Esophagus muscularis mucosa (tissue), 4 donors: ENCODE measurements around the gene GRIK4. TPM values are rescaled to one million over a fixed set of nuclear protein-coding genes. Genes with fewer than 3 reads are reported as not detected.

ENCODE experiments used
- DNase-seq: peaks from one replicate; pipeline ENCODE4 v3.0.0-alpha.2; 2017; ENCODE audit errors: extremely low spot score
- H3K27ac ChIP-seq, 4 donors: fragments of 200-600 bp; sonication (generic); replicated peaks in 1 of 4; 1 replicate in 3 of 4; 2 replicates in 1 of 4; pipeline ENCODE4 v1.5.1; 2016 to 2019; ENCODE audit warnings: mild to moderate bottlenecking in 1 of 4
- H3K27me3 ChIP-seq, 4 donors: fragments of 200-600 bp; sonication (generic); one replicate each; pipeline versions ENCODE4 v1.5.1 to v1.6.0; 2016 to 2019
- H3K36me3 ChIP-seq, 4 donors: fragments of 200-600 bp; sonication (generic); one replicate each; pipeline ENCODE4 v1.5.1; 2016 to 2019
- H3K4me1 ChIP-seq, 4 donors: fragments of 200-600 bp; sonication (generic); one replicate each; pipeline ENCODE4 v1.5.1; 2016 to 2019
- H3K4me3 ChIP-seq, 4 donors: fragments of 200-600 bp; sonication (generic); 1 replicate in 2 of 4; 2 replicates in 2 of 4; pipeline ENCODE4 v1.5.1; 2016 to 2019; ENCODE audit warnings: mild to moderate bottlenecking in 4 of 4, moderate library complexity in 1 of 4
- H3K9me3 ChIP-seq, 4 donors: fragments of 200-600 bp; sonication (generic); 1 replicate in 3 of 4; 2 replicates in 1 of 4; pipeline ENCODE4 v1.5.1; 2016 to 2019
- CTCF ChIP-seq, 3 experiments: fragments of 200-600 bp in 2 of 3; fragments of 450-650 bp in 1 of 3; sonication (generic) in 2 of 3; IDR thresholded peaks; one replicate each; pipeline ENCODE4 v1.5.1; 2017 to 2019; ENCODE audit warnings: antibody characterized with exemption in 3 of 3, mild to moderate bottlenecking in 2 of 3, moderate library complexity in 1 of 3
- EP300 ChIP-seq: sonication (generic); formaldehyde crosslinking; IDR thresholded peaks from one replicate; pipeline ENCODE4 v1.6.1; 2017; ENCODE audit warnings: antibody characterized with exemption
- POLR2A ChIP-seq: fragments of 450-650 bp; IDR thresholded peaks from one replicate; pipeline ENCODE4 v1.6.1; 2017; ENCODE audit warnings: antibody characterized with exemption, moderate library complexity, mild to moderate bottlenecking, low read depth
- POLR2AphosphoS5 ChIP-seq, 2 donors: sonication (generic); formaldehyde crosslinking; IDR thresholded peaks; one replicate each; pipeline ENCODE4 v1.6.1; 2017; ENCODE audit warnings: antibody characterized with exemption in 2 of 2
- WGBS: methylation state at CpG from one replicate; pipeline ENCODE4 v1.1.5; 2018; 5-methylcytosine and 5-hydroxymethylcytosine counted together
- intact Hi-C: fragments of 100-400 bp; cut with DNase I; formaldehyde crosslinking; loops from one replicate; pipeline ENCODE4 v1.15.1; 2023
- total RNA-seq, 4 donors: library from RNA; depleted of rRNA; stranded (reverse); fragments of >200 nt; gene quantifications; one replicate each; pipeline versions ENCODE4 v1.1.0 to v1.2.1, GENCODE V29; 2016

Gene GRIK4
- total RNA-seq, 4 donors from 2014 or later = 0.13 to 0.83 (median 0.43) TPM

- intact Hi-C loops = no loop called here
- WGBS = 97% methylated on average over 1 of the region's 1 CpG
- Histone ChIP-seq H3K27me3 (no peaks in the 10 kb centered on the region), H3K4me3 (no peak overlapping the region), H3K9me3 (no peaks in the 10 kb centered on the region), H3K27ac (no peak overlapping the region), H3K4me1 (no peaks in the 10 kb centered on the region), H3K36me3 (peaks cover 23 to 99% (median 79%) of the 10 kb centered on the region in 4 donors)
- TF ChIP-seq CTCF (IDR thresholded peaks at IDR 0.05) = no peak
- TF ChIP-seq POLR2A = no peak
- no peak for TF ChIP-seq POLR2AphosphoS5 (IDR thresholded peaks at IDR 0.05)
- TF ChIP-seq EP300 = no peak
- DNase-seq = no peak
Observed at GRCh38 chr11:120471131-120471530, 40.4 kb upstream of the GRIK4 start.

- no peak overlapping the region for H3K4me3 ChIP-seq
- intact Hi-C loops = no loop called here
- TF ChIP-seq CTCF (IDR thresholded peaks at IDR 0.05) = no peak
- TF ChIP-seq POLR2AphosphoS5 (IDR thresholded peaks at IDR 0.05) = no peak
- TF ChIP-seq EP300 = no peak
- no peak for TF ChIP-seq POLR2A
- DNase-seq = no peak
- no peaks in the 10 kb centered on the region for H3K27me3 ChIP-seq
- H3K27ac ChIP-seq = no peak overlapping the region
- 93% methylated on average over 3 of the region's 3 CpGs for WGBS
- H3K36me3 ChIP-seq = peaks cover 20 to 99% (median 78%) of the 10 kb centered on the region in 4 donors
- no peaks in the 10 kb centered on the region for H3K4me1 ChIP-seq
- no peaks in the 10 kb centered on the region for H3K9me3 ChIP-seq
Observed at GRCh38 chr11:120471994-120472393, 39.6 kb upstream of the GRIK4 start.

- peaks cover 33 to 99% (median 73%) of the 10 kb centered on the region in 4 donors for H3K36me3 ChIP-seq
- no peak for TF ChIP-seq EP300
- TF ChIP-seq POLR2A = no peak
- TF ChIP-seq POLR2AphosphoS5 (IDR thresholded peaks at IDR 0.05) = no peak
- no peak for TF ChIP-seq CTCF (IDR thresholded peaks at IDR 0.05)
- no peaks in the 10 kb centered on the region for H3K4me1 ChIP-seq
- H3K4me3 ChIP-seq = no peak overlapping the region
- no peak for DNase-seq
- H3K27me3 ChIP-seq = no peaks in the 10 kb centered on the region
- H3K27ac ChIP-seq = no peak overlapping the region
- H3K9me3 ChIP-seq = no peaks in the 10 kb centered on the region
- WGBS = 88% methylated on average over 3 of the region's 3 CpGs
- intact Hi-C loops = no loop called here
Observed at GRCh38 chr11:120473503-120473902, 38.0 kb upstream of the GRIK4 start.

GRCh38 chr11:120482149-120482548 is 29.4 kb upstream of the GRIK4 start:
- WGBS = 92% methylated on average over 6 of the region's 6 CpGs
- H3K27me3 ChIP-seq = no peaks in the 10 kb centered on the region
- H3K36me3 ChIP-seq = peaks cover 55 to 100% (median 82%) of the 10 kb centered on the region in 4 donors
- H3K4me1 ChIP-seq = no peaks in the 10 kb centered on the region
- TF ChIP-seq POLR2AphosphoS5 (IDR thresholded peaks at IDR 0.05) (no peak), CTCF (IDR thresholded peaks at IDR 0.05) (no peak), EP300 (no peak), POLR2A (no peak)
- intact Hi-C loops = no loop called here
- no peak for DNase-seq
- H3K9me3 ChIP-seq = no peaks in the 10 kb centered on the region
- no peak overlapping the region for H3K4me3 ChIP-seq
- H3K27ac ChIP-seq = no peak overlapping the region

GRCh38 chr11:120484722-120485121 is 26.8 kb upstream of the GRIK4 start:
- 82% methylated on average over 3 of the region's 3 CpGs for WGBS
- H3K4me1 ChIP-seq = no peaks in the 10 kb centered on the region
- no peaks in the 10 kb centered on the region for H3K9me3 ChIP-seq
- H3K4me3 ChIP-seq = no peak overlapping the region
- no peak overlapping the region for H3K27ac ChIP-seq
- DNase-seq = no peak
- no peak for TF ChIP-seq POLR2AphosphoS5 (IDR thresholded peaks at IDR 0.05)
- no peak for TF ChIP-seq POLR2A
- TF ChIP-seq CTCF (IDR thresholded peaks at IDR 0.05) = no peak
- TF ChIP-seq EP300 = no peak
- intact Hi-C loops = no loop called here
- H3K36me3 ChIP-seq = peaks cover 41 to 80% (median 70%) of the 10 kb centered on the region in 4 donors
- no peaks in the 10 kb centered on the region for H3K27me3 ChIP-seq
